GM12878 (cell line): ENCODE results near the gene NAALADL1. TPM values are rescaled to one million over a fixed set of nuclear protein-coding genes. Genes with fewer than 3 reads are reported as not detected.
A peak's percentile ranks its signal among the peaks of the same experiment; 100 is the strongest.

Experiments used
- HCFC1 ChIP-seq: fragments of 150-350 bp; IDR thresholded peaks from 2 replicates; pipeline ENCODE4 v1.6.1; 2014; ENCODE audit warnings: low read length
- HDGF ChIP-seq: fragments of 450-650 bp; IDR thresholded peaks from 2 replicates; pipeline ENCODE4 v1.6.1; 2016; ENCODE audit warnings: antibody characterized with exemption
- MTA2 ChIP-seq: fragments of 450-650 bp; IDR thresholded peaks from 2 replicates; pipeline ENCODE4 v1.6.1; 2016; ENCODE audit warnings: low read depth, mild to moderate bottlenecking, moderate library complexity
- MTA3 ChIP-seq: IDR thresholded peaks from 2 replicates; pipeline ENCODE4 v1.6.1; 2012; ENCODE audit warnings: low read length, inconsistent platforms, borderline replicate concordance
- POU2F2 ChIP-seq: IDR thresholded peaks from 3 replicates; pipeline ENCODE4 v1.6.1; 2011; ENCODE audit warnings: low read depth, mild to moderate bottlenecking, low read length, borderline replicate concordance
- ZBTB4 ChIP-seq: fragments of 450-650 bp; formaldehyde crosslinking; IDR thresholded peaks from 2 replicates; pipeline ENCODE4 v1.4.0; 2022; ENCODE audit warnings: mild to moderate bottlenecking, moderate library complexity
- ZZZ3 ChIP-seq: IDR thresholded peaks from 2 replicates; pipeline ENCODE4 v1.6.1; 2011; ENCODE audit warnings: low read depth; ENCODE audit not compliant: control insufficient read depth, insufficient read length
- polyA plus RNA-seq, 11 experiments: library from polyadenylated mRNA; depleted of rRNA in 4 of 11; unstranded in 6 of 11; stranded (reverse) in 5 of 11; fragments of >200 nt; fragmentation: Nextera tagmentation in 4 of 11; fragmentation: Illumina TruSeq in 1 of 11; extraction: Ambion mirVana in 4 of 11; extraction: Trizol in 1 of 11; gene quantifications; 1 replicate in 1 of 11; 2 replicates in 10 of 11; pipeline versions ENCODE4 v1.2.1 to v1.2.3, GENCODE V29; 2011 to 2016; ENCODE audit warnings: inconsistent platforms in 2 of 11, missing spikeins in 2 of 11, low read depth in 1 of 11
- total RNA-seq, 4 experiments: library from RNA; depleted of rRNA in 3 of 4; stranded (reverse); fragments of >200 nt in 3 of 4; fragmentation: Illumina TruSeq in 1 of 4; extraction: Trizol in 1 of 4; gene quantifications; 2 replicates each; pipeline versions ENCODE4 v1.2.1 to v1.2.3, GENCODE V29; 2013 to 2021
- TF ChIP-seq, protein P1 (sequence below): IDR thresholded peaks from 2 replicates; pipeline ENCODE4 v1.6.1; 2012; ENCODE audit warnings: low read depth, low read length, improper control_type of control experiment
- TF ChIP-seq, protein P2 (sequence below): fragments of 450-650 bp; IDR thresholded peaks from 2 replicates; pipeline ENCODE4 v1.6.1; 2017; ENCODE audit warnings: mild to moderate bottlenecking

The NAALADL1 gene
- total and polyA plus RNA-seq, 10 of the 15 experiments (the other 5 are each of a cell fraction or from before 2014, with no cell fraction given), result 0.77 to 5.5 (median 1.5) TPM

- TF ChIP-seq, protein P1, sequence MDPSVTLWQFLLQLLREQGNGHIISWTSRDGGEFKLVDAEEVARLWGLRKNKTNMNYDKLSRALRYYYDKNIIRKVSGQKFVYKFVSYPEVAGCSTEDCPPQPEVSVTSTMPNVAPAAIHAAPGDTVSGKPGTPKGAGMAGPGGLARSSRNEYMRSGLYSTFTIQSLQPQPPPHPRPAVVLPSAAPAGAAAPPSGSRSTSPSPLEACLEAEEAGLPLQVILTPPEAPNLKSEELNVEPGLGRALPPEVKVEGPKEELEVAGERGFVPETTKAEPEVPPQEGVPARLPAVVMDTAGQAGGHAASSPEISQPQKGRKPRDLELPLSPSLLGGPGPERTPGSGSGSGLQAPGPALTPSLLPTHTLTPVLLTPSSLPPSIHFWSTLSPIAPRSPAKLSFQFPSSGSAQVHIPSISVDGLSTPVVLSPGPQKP, result peak; percentile 98
- TF ChIP-seq MTA2 (peak; percentile 70; the same call in 1 of the 2 replicates), ZBTB4 (0 out of 2 replicates have a peak, but pooled peaks have one; percentile 13), HCFC1 (peak; percentile 99), MTA3 (peak; percentile 96; the same call in 1 of the 2 replicates), ZZZ3 (peak; percentile 94), POU2F2 (peak; percentile 92), HDGF (no peak)
- TF ChIP-seq, protein P2, sequence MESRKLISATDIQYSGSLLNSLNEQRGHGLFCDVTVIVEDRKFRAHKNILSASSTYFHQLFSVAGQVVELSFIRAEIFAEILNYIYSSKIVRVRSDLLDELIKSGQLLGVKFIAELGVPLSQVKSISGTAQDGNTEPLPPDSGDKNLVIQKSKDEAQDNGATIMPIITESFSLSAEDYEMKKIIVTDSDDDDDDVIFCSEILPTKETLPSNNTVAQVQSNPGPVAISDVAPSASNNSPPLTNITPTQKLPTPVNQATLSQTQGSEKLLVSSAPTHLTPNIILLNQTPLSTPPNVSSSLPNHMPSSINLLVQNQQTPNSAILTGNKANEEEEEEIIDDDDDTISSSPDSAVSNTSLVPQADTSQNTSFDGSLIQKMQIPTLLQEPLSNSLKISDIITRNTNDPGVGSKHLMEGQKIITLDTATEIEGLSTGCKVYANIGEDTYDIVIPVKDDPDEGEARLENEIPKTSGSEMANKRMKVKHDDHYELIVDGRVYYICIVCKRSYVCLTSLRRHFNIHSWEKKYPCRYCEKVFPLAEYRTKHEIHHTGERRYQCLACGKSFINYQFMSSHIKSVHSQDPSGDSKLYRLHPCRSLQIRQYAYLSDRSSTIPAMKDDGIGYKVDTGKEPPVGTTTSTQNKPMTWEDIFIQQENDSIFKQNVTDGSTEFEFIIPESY, result peak; percentile 76; the same call in 1 of the 2 replicates
These were observed 37.8 kb upstream of the NAALADL1 start, which contains the start of gene VPS51 (continued) for GRCh38 chr11:65095974-65096806.
